Kidney epithelial cell (primary cell): ENCODE results near the gene CLEC4G. TPM values are rescaled to one million over a fixed set of nuclear protein-coding genes. Genes with fewer than 3 reads are reported as not detected.

Source experiments
- DNase-seq: peaks from one replicate; pipeline ENCODE4 v3.0.0-alpha.2; 2010; ENCODE audit warnings: low read depth
- H3K27me3 ChIP-seq: 2 replicates; pipeline ENCODE4 v1.6.0; 2011; ENCODE audit warnings: low read length; ENCODE audit not compliant: control insufficient read depth, insufficient read depth
- H3K36me3 ChIP-seq: 2 replicates; pipeline ENCODE4 v1.5.1; 2011; ENCODE audit warnings: low read length; ENCODE audit not compliant: control insufficient read depth, insufficient read depth
- H3K4me3 ChIP-seq: 2 replicates; pipeline ENCODE4 v1.5.1; 2011; ENCODE audit warnings: low read depth, mild to moderate bottlenecking, control low read depth, low read length
- total RNA-seq: library from RNA; depleted of rRNA; stranded (reverse); fragments of >200 nt; gene quantifications from 2 replicates; pipeline ENCODE4 v1.2.3, GENCODE V29; 2015
- TF ChIP-seq, protein P1 (sequence below): IDR thresholded peaks from 2 replicates; pipeline ENCODE4 v1.5.1; 2011; ENCODE audit warnings: mild to moderate bottlenecking, moderate library complexity, low read length, control low read depth, inconsistent platforms; ENCODE audit not compliant: insufficient read depth, poor library complexity, severe bottlenecking

The CLEC4G gene
- total RNA-seq, 1 donor from 2014 or later = not detected

- TF ChIP-seq, protein P1, sequence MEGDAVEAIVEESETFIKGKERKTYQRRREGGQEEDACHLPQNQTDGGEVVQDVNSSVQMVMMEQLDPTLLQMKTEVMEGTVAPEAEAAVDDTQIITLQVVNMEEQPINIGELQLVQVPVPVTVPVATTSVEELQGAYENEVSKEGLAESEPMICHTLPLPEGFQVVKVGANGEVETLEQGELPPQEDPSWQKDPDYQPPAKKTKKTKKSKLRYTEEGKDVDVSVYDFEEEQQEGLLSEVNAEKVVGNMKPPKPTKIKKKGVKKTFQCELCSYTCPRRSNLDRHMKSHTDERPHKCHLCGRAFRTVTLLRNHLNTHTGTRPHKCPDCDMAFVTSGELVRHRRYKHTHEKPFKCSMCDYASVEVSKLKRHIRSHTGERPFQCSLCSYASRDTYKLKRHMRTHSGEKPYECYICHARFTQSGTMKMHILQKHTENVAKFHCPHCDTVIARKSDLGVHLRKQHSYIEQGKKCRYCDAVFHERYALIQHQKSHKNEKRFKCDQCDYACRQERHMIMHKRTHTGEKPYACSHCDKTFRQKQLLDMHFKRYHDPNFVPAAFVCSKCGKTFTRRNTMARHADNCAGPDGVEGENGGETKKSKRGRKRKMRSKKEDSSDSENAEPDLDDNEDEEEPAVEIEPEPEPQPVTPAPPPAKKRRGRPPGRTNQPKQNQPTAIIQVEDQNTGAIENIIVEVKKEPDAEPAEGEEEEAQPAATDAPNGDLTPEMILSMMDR = no peak
- no peaks in the 10 kb centered on the region for H3K27me3 ChIP-seq
- no peak for DNase-seq
- no peaks in the 10 kb centered on the region for H3K36me3 ChIP-seq
- H3K4me3 ChIP-seq = no peak overlapping the region
Measured at GRCh38 chr19:7715671-7716070, 16.2 kb downstream of the CLEC4G start.

GRCh38 chr19:7710616-7711015 lies 21.3 kb downstream of the CLEC4G start:
- TF ChIP-seq, protein P1 = no peak
- Histone ChIP-seq H3K27me3 (no peaks in the 10 kb centered on the region), H3K36me3 (no peaks in the 10 kb centered on the region), H3K4me3 (no peak overlapping the region)
- DNase-seq = no peak

DNA sequence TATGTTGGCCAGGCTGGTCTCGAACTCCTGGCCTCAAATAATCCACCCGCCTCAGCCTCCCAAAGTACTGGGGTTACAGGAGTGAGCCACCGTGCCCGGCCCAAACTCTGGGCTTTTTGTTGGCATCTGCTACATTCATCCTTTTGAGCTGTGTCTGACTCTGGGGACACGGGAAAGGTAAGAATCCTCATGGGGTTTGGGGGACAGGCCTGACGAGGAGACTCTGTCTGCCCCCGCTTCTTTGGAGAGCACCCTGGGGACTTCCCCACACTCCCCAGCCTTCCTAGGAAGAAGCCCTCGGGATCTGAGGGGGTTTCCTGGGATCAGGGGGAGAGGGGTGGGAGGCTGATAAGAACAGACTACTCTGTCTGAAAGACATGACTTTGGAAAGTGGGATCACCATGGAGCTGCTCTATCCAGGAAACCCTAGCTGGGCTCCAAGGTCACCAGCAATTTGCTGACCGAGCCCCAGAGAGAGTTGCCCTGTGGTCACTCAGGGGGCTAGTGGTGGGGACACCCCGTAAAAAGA lies 21.9 kb downstream of the CLEC4G start:
- H3K36me3 ChIP-seq = no peaks in the 10 kb centered on the region
- TF ChIP-seq, protein P1 = no peak
- no peaks in the 10 kb centered on the region for H3K27me3 ChIP-seq
- no peak for DNase-seq
- no peak overlapping the region for H3K4me3 ChIP-seq

DNA sequence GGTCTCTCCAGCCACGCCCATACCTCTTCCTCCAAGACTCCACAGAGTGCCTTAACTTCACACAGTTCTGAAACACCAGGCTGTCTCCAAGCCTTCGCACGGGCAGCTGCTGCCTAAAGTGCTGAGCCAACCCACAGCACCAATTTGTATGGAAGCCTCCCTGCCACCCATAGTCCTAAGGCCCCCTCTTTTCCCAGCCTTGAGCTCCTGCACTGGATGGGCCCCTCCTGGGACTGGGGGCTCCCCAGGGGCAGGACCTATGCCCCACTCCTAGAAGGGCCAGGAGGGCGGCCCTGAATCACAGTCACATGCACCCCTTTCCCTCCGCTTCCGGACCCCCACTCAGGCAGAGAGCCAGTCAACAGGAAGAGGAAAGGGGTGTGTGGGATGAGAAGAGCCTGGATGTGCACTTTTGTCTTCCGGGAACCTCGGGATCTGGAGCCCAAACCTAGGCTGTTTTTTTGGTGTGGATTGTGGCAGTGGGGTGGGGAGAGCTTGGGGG lies 24.9 kb downstream of the CLEC4G start:
- TF ChIP-seq, protein P1 = no peak
- Histone ChIP-seq H3K4me3 (no peak overlapping the region), H3K36me3 (no peaks in the 10 kb centered on the region), H3K27me3 (no peaks in the 10 kb centered on the region)
- DNase-seq = no peak

DNA sequence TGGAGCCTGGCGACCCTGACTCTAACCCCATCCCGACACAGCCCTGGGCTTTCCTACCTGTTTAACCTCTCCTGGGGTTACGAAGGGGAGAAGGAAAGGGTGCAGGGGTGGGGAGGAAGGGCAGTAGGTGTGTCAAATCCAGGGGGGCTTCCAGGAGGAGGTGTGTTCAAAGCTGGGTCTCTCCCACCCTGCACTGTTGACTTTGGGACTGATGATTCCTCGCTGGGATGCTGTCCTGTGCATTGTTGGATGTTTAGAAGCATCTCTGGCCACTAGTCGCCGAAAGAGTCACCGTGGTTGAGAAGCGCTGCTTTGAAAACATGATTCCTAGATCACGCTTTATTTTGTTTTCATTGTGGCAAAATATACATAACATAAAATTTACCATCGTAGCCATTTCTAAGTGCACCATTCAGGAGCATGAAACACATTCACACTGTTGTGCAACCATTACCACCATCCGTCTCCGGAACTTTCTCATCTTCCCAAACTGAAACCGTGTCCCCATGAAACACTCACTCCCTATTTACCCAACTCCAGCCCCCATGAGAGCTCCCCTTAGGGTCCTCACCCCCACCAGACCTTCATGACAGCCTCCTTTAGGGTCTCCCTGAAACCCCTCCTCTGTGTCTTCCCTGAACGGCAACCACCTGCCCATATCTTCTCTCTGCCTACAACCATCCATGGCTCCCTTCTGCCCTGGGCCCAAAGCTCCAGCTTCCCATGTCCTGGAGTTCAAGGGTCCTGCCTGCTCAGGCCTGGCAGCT lies 25.5 kb downstream of the CLEC4G start:
- TF ChIP-seq, protein P1 = no peak
- H3K36me3 ChIP-seq = no peaks in the 10 kb centered on the region
- DNase-seq = no peak
- H3K27me3 ChIP-seq = no peaks in the 10 kb centered on the region
- no peak overlapping the region for H3K4me3 ChIP-seq
